Caco-2 (cell line): ENCODE data around the gene NKTR. TPM values are rescaled to one million over a fixed set of nuclear protein-coding genes. Genes with fewer than 3 reads are reported as not detected.

Experiments used
- BruUV-seq: library from RNA; stranded (reverse); fragments of 400-500 nt; replicated peaks from 2 replicates; lab custom pipeline; 2021; lab: Mats Ljungman, UMichigan
- CTCF ChIA-PET: fragments of 300-600 bp; sonication (Branson Sonifier 250); formaldehyde crosslinking; loops from one replicate; lab custom pipeline; 2022; ENCODE audit warnings: antibody characterized with exemption; lab: Charles Lee
- POLR2A ChIA-PET: fragments of 300-600 bp; sonication (Branson Sonifier 250); formaldehyde crosslinking; loops from one replicate; lab custom pipeline; 2022; ENCODE audit warnings: antibody characterized with exemption; lab: Charles Lee
- DNase-seq, 2 experiments: peaks; one replicate each; pipeline versions ENCODE4 v3.0.0 to v3.0.0-alpha.2; 2020 to 2022
- H3K27me3 ChIP-seq: replicated peaks from 2 replicates; pipeline ENCODE4 v1.6.0; 2011; ENCODE audit warnings: low read length; ENCODE audit not compliant: control insufficient read depth, insufficient read depth
- H3K36me3 ChIP-seq: 2 replicates; pipeline ENCODE4 v1.5.1; 2011; ENCODE audit warnings: low read length; ENCODE audit not compliant: control insufficient read depth, insufficient read depth
- H3K4me1 ChIP-seq: fragments of 250-450 bp; sonication (Bioruptor Pico); 2 replicates; pipeline ENCODE4 v1.5.1; 2020; ENCODE audit warnings: mild to moderate bottlenecking
- H3K4me3 ChIP-seq: 2 replicates; pipeline ENCODE4 v1.5.1; 2011; ENCODE audit warnings: low read depth, mild to moderate bottlenecking, control low read depth, low read length
- H3K9me3 ChIP-seq: fragments of 250-450 bp; sonication (Bioruptor Pico); 2 replicates; pipeline ENCODE4 v1.5.1; 2020; ENCODE audit warnings: mild to moderate bottlenecking, moderate library complexity
- H3K27ac Mint-ChIP-seq: one replicate; pipeline ENCODE4 v1.8.0; 2022; ENCODE audit warnings: mixed read lengths; ENCODE audit not compliant: unreplicated experiment
- H3K27me3 Mint-ChIP-seq: one replicate; pipeline ENCODE4 v1.8.0; 2022; ENCODE audit warnings: mixed read lengths; ENCODE audit not compliant: insufficient read depth, unreplicated experiment
- H3K36me3 Mint-ChIP-seq: one replicate; pipeline ENCODE4 v1.8.0; 2022; ENCODE audit warnings: mild to moderate bottlenecking, mixed read lengths; ENCODE audit not compliant: insufficient read depth, unreplicated experiment
- H3K4me1 Mint-ChIP-seq: one replicate; pipeline ENCODE4 v1.8.0; 2022; ENCODE audit warnings: low read depth, mixed read lengths; ENCODE audit not compliant: unreplicated experiment
- H3K4me3 Mint-ChIP-seq: one replicate; pipeline ENCODE4 v1.8.0; 2022; ENCODE audit warnings: mild to moderate bottlenecking, moderate library complexity, mixed read lengths; ENCODE audit not compliant: unreplicated experiment
- H3K9me3 Mint-ChIP-seq: one replicate; pipeline ENCODE4 v1.8.0; 2022; ENCODE audit warnings: mixed read lengths; ENCODE audit not compliant: unreplicated experiment
- intact Hi-C: fragments of 100-400 bp; cut with micrococcal nuclease; formaldehyde crosslinking; loops from one replicate; pipeline ENCODE4 v1.10.0; 2022; ENCODE audit not compliant: unreplicated experiment
- total RNA-seq: library from RNA; stranded (reverse); gene quantifications from 2 replicates; pipeline ENCODE4 v1.2.3, GENCODE V29; 2022
- TF ChIP-seq, protein P1 (sequence below), 2 experiments: fragments of 200-600 bp in 1 of 2; IDR thresholded peaks; 1 replicate in 1 of 2; 2 replicates in 1 of 2; pipeline versions ENCODE4 v1.5.1 to v1.8.0; 2011 to 2022; ENCODE audit warnings: antibody characterized with exemption in 1 of 2, control low read depth in 1 of 2, inconsistent platforms in 1 of 2, low read depth in 1 of 2, low read length in 1 of 2, mild to moderate bottlenecking in 1 of 2, moderate library complexity in 1 of 2; ENCODE audit not compliant: insufficient read depth in 1 of 2, severe bottlenecking in 1 of 2, unreplicated experiment in 1 of 2

Gene NKTR
- total RNA-seq, 1 experiment from 2014 or later, result 66.6 TPM

DNA sequence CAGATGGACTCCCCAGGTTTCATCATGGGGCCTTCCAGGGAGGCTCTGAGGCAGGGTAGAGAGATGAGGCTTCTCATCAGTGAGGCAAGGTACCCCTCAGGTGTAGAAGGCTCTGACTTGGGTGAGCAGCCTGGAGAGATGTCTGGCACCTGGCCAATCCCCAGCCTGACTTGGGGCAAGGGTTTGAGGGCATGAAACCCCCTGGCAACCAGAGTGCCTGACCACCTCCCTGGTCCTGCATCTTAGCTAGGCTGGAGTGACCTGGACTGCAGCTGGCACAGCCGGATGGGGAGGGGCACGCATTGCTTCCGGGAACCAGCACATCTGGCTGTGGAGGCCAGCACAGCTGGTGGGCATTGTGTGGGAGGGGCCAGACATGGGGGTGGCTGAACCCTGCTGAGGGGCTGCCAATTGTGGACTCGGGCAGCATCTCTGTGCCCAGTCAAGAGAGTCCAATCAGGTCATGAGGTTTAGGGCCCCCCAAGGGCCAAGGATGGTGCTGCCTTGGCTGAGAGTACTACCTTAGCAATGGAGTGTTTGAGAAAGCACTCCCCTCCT is 54.9 kb downstream of the NKTR start:
- Mint-ChIP-seq H3K4me3 (peak overlapping the region; percentile 45), H3K27me3 (no peaks in the 10 kb centered on the region), H3K9me3 (no peaks in the 10 kb centered on the region), H3K27ac (no peak overlapping the region), H3K36me3 (peaks cover 24% of the 10 kb centered on the region), H3K4me1 (no peaks in the 10 kb centered on the region)
- Histone ChIP-seq H3K36me3 (no peaks in the 10 kb centered on the region; the same call in 1 of the 2 replicates), H3K4me1 (peaks cover 19% of the 10 kb centered on the region), H3K9me3 (no peaks in the 10 kb centered on the region), H3K4me3 (no peak overlapping the region; the same call in 1 of the 2 replicates), H3K27me3 (no peaks in the 10 kb centered on the region)
- no peak for DNase-seq
- no TSS peak for BruUV-seq
- intact Hi-C loops, result no loop called here
- POLR2A ChIA-PET, result no interaction called here
- TF ChIP-seq, protein P1, sequence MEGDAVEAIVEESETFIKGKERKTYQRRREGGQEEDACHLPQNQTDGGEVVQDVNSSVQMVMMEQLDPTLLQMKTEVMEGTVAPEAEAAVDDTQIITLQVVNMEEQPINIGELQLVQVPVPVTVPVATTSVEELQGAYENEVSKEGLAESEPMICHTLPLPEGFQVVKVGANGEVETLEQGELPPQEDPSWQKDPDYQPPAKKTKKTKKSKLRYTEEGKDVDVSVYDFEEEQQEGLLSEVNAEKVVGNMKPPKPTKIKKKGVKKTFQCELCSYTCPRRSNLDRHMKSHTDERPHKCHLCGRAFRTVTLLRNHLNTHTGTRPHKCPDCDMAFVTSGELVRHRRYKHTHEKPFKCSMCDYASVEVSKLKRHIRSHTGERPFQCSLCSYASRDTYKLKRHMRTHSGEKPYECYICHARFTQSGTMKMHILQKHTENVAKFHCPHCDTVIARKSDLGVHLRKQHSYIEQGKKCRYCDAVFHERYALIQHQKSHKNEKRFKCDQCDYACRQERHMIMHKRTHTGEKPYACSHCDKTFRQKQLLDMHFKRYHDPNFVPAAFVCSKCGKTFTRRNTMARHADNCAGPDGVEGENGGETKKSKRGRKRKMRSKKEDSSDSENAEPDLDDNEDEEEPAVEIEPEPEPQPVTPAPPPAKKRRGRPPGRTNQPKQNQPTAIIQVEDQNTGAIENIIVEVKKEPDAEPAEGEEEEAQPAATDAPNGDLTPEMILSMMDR (IDR thresholded peaks at IDR 0.05; ENCODE audit: insufficient read depth in 1 of 2, low read depth in 1 of 2, low read length in 1 of 2, severe bottlenecking in 1 of 2, unreplicated experiment in 1 of 2), result no peak
- CTCF ChIA-PET, result no interaction called here

- POLR2A ChIA-PET, result no interaction called here
- Mint-ChIP-seq H3K9me3 (no peaks in the 10 kb centered on the region), H3K27ac (no peak overlapping the region), H3K36me3 (peaks cover 17% of the 10 kb centered on the region), H3K4me3 (no peak overlapping the region), H3K27me3 (no peaks in the 10 kb centered on the region), H3K4me1 (no peaks in the 10 kb centered on the region)
- H3K4me3 ChIP-seq, result no peak overlapping the region
- intact Hi-C loops, result no loop called here
- TF ChIP-seq, protein P1 (IDR thresholded peaks at IDR 0.05; ENCODE audit: insufficient read depth in 1 of 2, low read depth in 1 of 2, low read length in 1 of 2, severe bottlenecking in 1 of 2, unreplicated experiment in 1 of 2), result no peak
- DNase-seq, result no peak
- peaks cover 19% of the 10 kb centered on the region for H3K4me1 ChIP-seq
- CTCF ChIA-PET, result no interaction called here
- no TSS peak for BruUV-seq
- no peaks in the 10 kb centered on the region for H3K36me3 ChIP-seq
- H3K9me3 ChIP-seq, result no peaks in the 10 kb centered on the region
- H3K27me3 ChIP-seq, result no peaks in the 10 kb centered on the region
Measured at GRCh38 chr3:42655980-42656679, 55.6 kb downstream of the NKTR start.

DNA sequence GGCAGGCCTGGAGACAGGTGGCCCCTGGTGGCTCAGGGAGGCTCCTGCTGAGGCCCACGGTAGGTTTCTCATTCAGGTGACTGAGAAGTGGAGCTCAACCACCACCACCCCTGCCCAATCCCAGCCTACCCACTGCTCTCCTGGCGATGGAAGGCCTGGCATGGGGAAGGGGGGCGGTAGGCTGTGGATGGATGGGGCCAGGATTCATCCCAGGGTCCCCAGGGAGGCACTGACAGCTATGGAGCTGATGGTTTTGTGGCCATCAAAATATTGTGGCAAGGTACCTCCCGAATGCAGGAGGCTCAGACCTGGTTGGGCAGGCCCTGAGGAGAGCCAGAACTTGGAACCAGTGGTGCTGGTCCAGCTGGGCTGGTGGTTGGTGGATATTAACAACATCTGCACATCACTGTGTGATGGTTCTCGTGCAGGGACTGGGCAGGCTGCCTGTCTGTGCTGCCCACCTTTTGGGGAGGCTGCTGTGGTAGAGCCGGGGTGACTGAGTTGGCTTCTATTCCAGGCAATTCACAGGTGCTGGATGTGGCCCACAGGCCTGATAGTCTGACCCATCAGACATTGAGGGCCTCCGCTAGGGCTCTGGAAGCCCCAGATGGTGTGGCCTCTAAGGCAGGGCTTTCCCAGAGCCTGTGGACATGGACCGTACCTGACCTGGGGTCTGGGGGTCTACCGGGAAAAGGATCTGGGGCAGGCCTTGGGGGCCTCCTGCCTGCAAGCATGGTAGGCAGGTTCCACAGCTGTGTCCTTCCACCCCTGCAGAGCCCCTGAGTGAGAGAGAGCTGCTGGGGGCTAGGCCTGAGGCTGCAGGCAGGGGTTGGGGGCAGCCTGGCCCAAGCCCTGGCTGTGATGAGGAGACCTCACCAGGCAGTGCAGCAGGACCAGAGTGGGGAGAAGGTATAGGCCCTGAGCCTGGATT is 56.5 kb downstream of the NKTR start:
- POLR2A ChIA-PET, result no interaction called here
- no peak overlapping the region for H3K27ac Mint-ChIP-seq

More for the DNA sequence above, 56.5 kb downstream of the NKTR start:
- Mint-ChIP-seq H3K9me3 (no peaks in the 10 kb centered on the region), H3K4me3 (no peak overlapping the region), H3K27me3 (no peaks in the 10 kb centered on the region), H3K36me3 (peaks cover 13% of the 10 kb centered on the region), H3K4me1 (no peaks in the 10 kb centered on the region)
- CTCF ChIA-PET, result no interaction called here
- no peak overlapping the region for H3K4me3 ChIP-seq
- peaks cover 19% of the 10 kb centered on the region for H3K4me1 ChIP-seq
- no peaks in the 10 kb centered on the region for H3K27me3 ChIP-seq
- TF ChIP-seq, protein P1 (IDR thresholded peaks at IDR 0.05; ENCODE audit: insufficient read depth in 1 of 2, low read depth in 1 of 2, low read length in 1 of 2, severe bottlenecking in 1 of 2, unreplicated experiment in 1 of 2), result no peak
- no peaks in the 10 kb centered on the region for H3K36me3 ChIP-seq
- H3K9me3 ChIP-seq, result no peaks in the 10 kb centered on the region
- DNase-seq, result no peak
- no TSS peak for BruUV-seq
- intact Hi-C loops, result no loop called here
